K562 (cell line): Measurements from ENCODE around the gene PCBP3. TPM values are rescaled to one million over a fixed set of nuclear protein-coding genes. Genes with fewer than 3 reads are reported as not detected.

ENCODE experiments used
- ATAC-seq: fragments of 200-7000 bp; cut with Tn5 transposase; 3 replicates; pipeline ENCODE4 v1.9.1; 2020; ENCODE audit warnings: moderate library complexity
- BruUV-seq: library from RNA; stranded (reverse); fragments of 400-500 nt; replicated peaks from 2 replicates; lab custom pipeline; 2021; lab: Mats Ljungman, UMichigan
- CTCF ChIA-PET: fragments of 300-600 bp; formaldehyde crosslinking; extraction: SDS; loops from one replicate; lab custom pipeline; 2021; ENCODE audit warnings: low intra/inter-chr PET ratio; lab: Yijun Ruan, JAX
- POLR2A ChIA-PET: fragments of 300-600, 350-650 bp; sonication (Branson Sonifier 250); formaldehyde crosslinking; extraction: SDS; loops from one replicate; lab custom pipeline; 2021; ENCODE audit warnings: antibody characterized with exemption, inconsistent platforms; lab: Yijun Ruan, JAX
- DNase-seq, 4 experiments: peaks; one replicate each; pipeline versions ENCODE4 v3.0.0 to v3.0.0-alpha.2; 2011 to 2018; ENCODE audit warnings: low spot score in 3 of 4, mixed read lengths in 3 of 4; ENCODE audit errors: extremely low read depth in 1 of 4
- FAIRE-seq: peaks from 2 replicates; lab custom pipeline; 2011; peaks lifted over from hg19 to GRCh38; lab: Jason Lieb, UNC
- H2AFZ ChIP-seq: 2 replicates; pipeline ENCODE4 v1.6.0; 2011; ENCODE audit warnings: low read depth, low read length, control low read depth, inconsistent platforms
- H3K27ac ChIP-seq: fragments of 200-600 bp; 3 replicates; pipeline ENCODE4 v1.8.0; 2011; ENCODE audit warnings: low read depth, mild to moderate bottlenecking, control low read depth, inconsistent platforms, low read length, moderate library complexity, mixed read lengths; ENCODE audit errors: extremely low read depth
- H3K27me3 ChIP-seq, 2 experiments: fragments of 300-600 bp in 1 of 2; 2 replicates in 1 of 2; 3 replicates in 1 of 2; pipeline versions ENCODE4 v1.6.0 to v1.8.0; 2011; ENCODE audit warnings: inconsistent platforms in 2 of 2, low read length in 2 of 2, mild to moderate bottlenecking in 1 of 2, mixed read lengths in 1 of 2, moderate library complexity in 1 of 2; ENCODE audit not compliant: control insufficient read depth in 2 of 2, insufficient read depth in 2 of 2
- H3K36me3 ChIP-seq: fragments of 300-600 bp; 3 replicates; pipeline ENCODE4 v1.8.0; 2011; ENCODE audit warnings: mild to moderate bottlenecking, low read length, inconsistent platforms; ENCODE audit not compliant: control insufficient read depth, insufficient read depth
- H3K4me1 ChIP-seq, 2 experiments: fragments of 200-600 bp in 1 of 2; replicated peaks in 1 of 2; 2 replicates in 1 of 2; 3 replicates in 1 of 2; pipeline versions ENCODE4 v1.5.1 to v1.8.0; 2011; ENCODE audit warnings: inconsistent platforms in 2 of 2, low read length in 2 of 2, mild to moderate bottlenecking in 1 of 2, mixed read lengths in 1 of 2, moderate library complexity in 1 of 2; ENCODE audit not compliant: control insufficient read depth in 2 of 2, insufficient read depth in 2 of 2
- H3K4me2 ChIP-seq: 2 replicates; pipeline ENCODE4 v1.6.1; 2011; ENCODE audit warnings: low read length, control low read depth, inconsistent platforms, mixed read lengths; ENCODE audit not compliant: insufficient read depth
- H3K4me3 ChIP-seq: fragments of 200-600 bp; sonication (generic), shearing (Covaris generic); 2 replicates; pipeline ENCODE4 v1.5.1; 2016; ENCODE audit warnings: control low read depth, inconsistent platforms
- H3K79me2 ChIP-seq: fragments of 200-600 bp; 3 replicates; pipeline ENCODE4 v1.8.0; 2011; ENCODE audit warnings: low read length, inconsistent platforms; ENCODE audit not compliant: control insufficient read depth, insufficient read depth
- H3K9ac ChIP-seq, 2 experiments: 2 replicates each; pipeline versions ENCODE4 v1.6.0 to v1.6.1; 2011; ENCODE audit warnings: low read depth in 2 of 2, low read length in 2 of 2, control low read depth in 1 of 2, inconsistent platforms in 1 of 2, mild to moderate bottlenecking in 1 of 2, mixed read lengths in 1 of 2; ENCODE audit not compliant: insufficient read depth in 1 of 2
- H3K9me1 ChIP-seq: one replicate; pipeline ENCODE4 v1.6.0; 2011; ENCODE audit warnings: inconsistent platforms, mild to moderate bottlenecking, low read length, moderate library complexity; ENCODE audit not compliant: control insufficient read depth, insufficient read depth
- H3K9me3 ChIP-seq: replicated peaks from 2 replicates; pipeline ENCODE4 v1.5.1; 2011; ENCODE audit warnings: low read depth, low read length, inconsistent platforms; ENCODE audit not compliant: control insufficient read depth, insufficient read depth
- H4K20me1 ChIP-seq: replicated peaks from 2 replicates; pipeline ENCODE4 v1.6.1; 2011; ENCODE audit warnings: low read length, inconsistent platforms, mixed read lengths; ENCODE audit not compliant: control insufficient read depth, insufficient read depth
- BCLAF1 ChIP-seq, 2 experiments: fragments of 450-650 bp in 1 of 2; IDR thresholded peaks; 2 replicates each; pipeline ENCODE4 v1.6.1; 2011 to 2017; ENCODE audit warnings: low read depth in 2 of 2, antibody characterized with exemption in 1 of 2, borderline replicate concordance in 1 of 2, low read length in 1 of 2, mild to moderate bottlenecking in 1 of 2, mixed read lengths in 1 of 2; ENCODE audit not compliant: control insufficient read depth in 1 of 2
- WGBS: fragments of 100-300 bp; shearing (Covaris generic); methylation state at CpG from one replicate; pipeline ENCODE4 v1.1.6; 2016; ENCODE audit warnings: low coverage, mixed read lengths; ENCODE audit not compliant: insufficient coverage; ENCODE audit errors: missing lambda C conversion rate; 5-methylcytosine and 5-hydroxymethylcytosine counted together
- in situ Hi-C: fragments of 300-500 bp; cut with MboI; formaldehyde crosslinking; loops from 4 replicates; pipeline ENCODE4 v1.15.0; 2018; ENCODE audit warnings: inconsistent platforms, mixed read lengths
- intact Hi-C: fragments of 100-400 bp; cut with micrococcal nuclease; formaldehyde crosslinking; loops from 2 replicates; pipeline ENCODE4 v1.14.2; 2022
- polyA plus RNA-seq, 8 experiments: library from polyadenylated mRNA; depleted of rRNA in 4 of 8; stranded (reverse) in 5 of 8; unstranded in 3 of 8; fragments of >200 nt; fragmentation: Nextera tagmentation in 2 of 8; fragmentation: Illumina TruSeq in 1 of 8; extraction: Ambion mirVana in 2 of 8; extraction: Trizol in 1 of 8; gene quantifications; 2 replicates each; pipeline versions ENCODE4 v1.2.1 to v1.2.3, GENCODE V29; 2011 to 2014; ENCODE audit warnings: inconsistent platforms in 1 of 8, missing spikeins in 1 of 8
- total RNA-seq, 7 experiments: library from RNA; depleted of rRNA in 6 of 7; stranded (reverse); fragments of >200 nt in 6 of 7; fragmentation: Illumina TruSeq in 2 of 7; extraction: Trizol in 2 of 7; gene quantifications; 2 replicates each; pipeline versions ENCODE4 v1.2.1 to v1.2.3, GENCODE V29; 2011 to 2021; ENCODE audit warnings: low replicate concordance in 1 of 7
- TF ChIP-seq, protein P1 (sequence below): sonication (generic); formaldehyde crosslinking; IDR thresholded peaks from 2 replicates; pipeline ENCODE4 v1.8.0; 2022; ENCODE audit warnings: mild to moderate bottlenecking, missing genetic modification reagents

The PCBP3 gene
- total and polyA plus RNA-seq, 9 of the 15 experiments (the other 6 are each of a cell fraction or from before 2014, with no cell fraction given) = 0.18 TPM; not detected in 8

GRCh38 chr21:45740491-45741357 is 97.2 kb downstream of the PCBP3 start:
- DNase-seq (no peak), ATAC-seq (no peak), FAIRE-seq (peak; percentile 42)
- H3K9me3 ChIP-seq = no peaks in the 10 kb centered on the region; the same call in 1 of the 2 replicates
- no peak overlapping the region for H3K9ac ChIP-seq
- H3K79me2 ChIP-seq = no peaks in the 10 kb centered on the region
- in situ Hi-C loops = no loop called here
- intact Hi-C loops = no loop called here
- H3K27ac ChIP-seq = no peak overlapping the region
- no peaks in the 10 kb centered on the region for H4K20me1 ChIP-seq
- H3K4me1 ChIP-seq = no peaks in the 10 kb centered on the region
- no peak overlapping the region for H3K4me3 ChIP-seq
- 0% methylated on average over 14 of the region's 14 CpGs for WGBS
- H2AFZ ChIP-seq = no peak overlapping the region
- 0 out of 4 replicates have a peak, but pooled peaks of 1 of the 2 experiments have one; percentile 26 for TF ChIP-seq BCLAF1 (IDR thresholded peaks at IDR 0.05; ENCODE audit: borderline replicate concordance in 1 of 2, control insufficient read depth in 1 of 2, low read depth in 2 of 2, low read length in 1 of 2)
- TF ChIP-seq, protein P1, sequence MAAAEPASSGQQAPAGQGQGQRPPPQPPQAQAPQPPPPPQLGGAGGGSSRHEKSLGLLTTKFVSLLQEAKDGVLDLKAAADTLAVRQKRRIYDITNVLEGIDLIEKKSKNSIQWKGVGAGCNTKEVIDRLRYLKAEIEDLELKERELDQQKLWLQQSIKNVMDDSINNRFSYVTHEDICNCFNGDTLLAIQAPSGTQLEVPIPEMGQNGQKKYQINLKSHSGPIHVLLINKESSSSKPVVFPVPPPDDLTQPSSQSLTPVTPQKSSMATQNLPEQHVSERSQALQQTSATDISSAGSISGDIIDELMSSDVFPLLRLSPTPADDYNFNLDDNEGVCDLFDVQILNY (CRISPR knock-in tag) = no peak
- H3K27me3 ChIP-seq = peaks cover 0 to 14% of the 10 kb centered on the region in 2 experiments; a peak in 2 of 5 replicates
- no peak overlapping the region for H3K4me2 ChIP-seq
- BruUV-seq = no TSS peak
- POLR2A ChIA-PET = interaction anchor here (0.5 to 1.8 kb wide), 4 partner anchors 7 to 1107 kb away, joined by 3 to 4 read pairs (median 4); no protein-coding TSS in a partner anchor
- CTCF ChIA-PET = no interaction called here
- no peaks in the 10 kb centered on the region for H3K9me1 ChIP-seq
- H3K36me3 ChIP-seq = no peaks in the 10 kb centered on the region
